Activated naive CD4-positive, alpha-beta T cell treated with anti-CD3 and anti-CD28 coated beads, Interleukin-2, amount 10 ng/mL, durations not matched to agents 7 days and 5 days (primary cell): ENCODE measurements around the gene SGCD.

Source experiments
- CTCF ChIA-PET: fragments of 350-600 bp; sonication (Branson Sonifier 250); formaldehyde crosslinking; loops from one replicate; lab custom pipeline; 2021; ENCODE audit warnings: antibody characterized with exemption; lab: Charles Lee
- DNase-seq: peaks from one replicate; pipeline ENCODE4 v3.0.0-alpha.2; 2020
- H3K27ac Mint-ChIP-seq: one replicate; pipeline ENCODE4 v1.8.0; 2021; ENCODE audit warnings: mild to moderate bottlenecking, moderate library complexity, mixed read lengths
- H3K27me3 Mint-ChIP-seq: one replicate; pipeline ENCODE4 v1.8.0; 2021; ENCODE audit warnings: mild to moderate bottlenecking, mixed read lengths
- H3K36me3 Mint-ChIP-seq: one replicate; pipeline ENCODE4 v1.8.0; 2021; ENCODE audit warnings: mixed read lengths
- H3K4me1 Mint-ChIP-seq: one replicate; pipeline ENCODE4 v1.8.0; 2021; ENCODE audit warnings: mixed read lengths
- H3K4me3 Mint-ChIP-seq: one replicate; pipeline ENCODE4 v1.8.0; 2021; ENCODE audit warnings: mild to moderate bottlenecking, moderate library complexity, mixed read lengths
- H3K9me3 Mint-ChIP-seq: one replicate; pipeline ENCODE4 v1.8.0; 2021; ENCODE audit warnings: mixed read lengths

SGCD gene

GRCh38 chr5:156380848-156381247 lies 53.9 kb downstream of the SGCD start:
- no peaks in the 10 kb centered on the region for H3K36me3 Mint-ChIP-seq
- no peaks in the 10 kb centered on the region for H3K4me1 Mint-ChIP-seq
- no peaks in the 10 kb centered on the region for H3K9me3 Mint-ChIP-seq
- CTCF ChIA-PET: no interaction called here
- H3K27ac Mint-ChIP-seq: no peak overlapping the region
- H3K4me3 Mint-ChIP-seq: no peak overlapping the region
- H3K27me3 Mint-ChIP-seq: peaks cover 4% of the 10 kb centered on the region
- no peak for DNase-seq

GRCh38 chr5:156383510-156384265 lies 56.7 kb downstream of the SGCD start:
- no peak overlapping the region for H3K27ac Mint-ChIP-seq
- CTCF ChIA-PET: no interaction called here
- H3K27me3 Mint-ChIP-seq: peaks cover 4% of the 10 kb centered on the region
- H3K4me3 Mint-ChIP-seq: no peak overlapping the region
- no peaks in the 10 kb centered on the region for H3K4me1 Mint-ChIP-seq
- no peaks in the 10 kb centered on the region for H3K36me3 Mint-ChIP-seq
- H3K9me3 Mint-ChIP-seq: no peaks in the 10 kb centered on the region
- DNase-seq: no peak

GRCh38 chr5:156385416-156385815 lies 58.5 kb downstream of the SGCD start:
- no peaks in the 10 kb centered on the region for H3K4me1 Mint-ChIP-seq
- no peak overlapping the region for H3K27ac Mint-ChIP-seq
- no peaks in the 10 kb centered on the region for H3K36me3 Mint-ChIP-seq
- CTCF ChIA-PET: no interaction called here
- H3K4me3 Mint-ChIP-seq: no peak overlapping the region
- H3K9me3 Mint-ChIP-seq: no peaks in the 10 kb centered on the region
- H3K27me3 Mint-ChIP-seq: peaks cover 4% of the 10 kb centered on the region
- DNase-seq: no peak

GRCh38 chr5:156386976-156387375 lies 60.0 kb downstream of the SGCD start:
- CTCF ChIA-PET: no interaction called here
- Mint-ChIP-seq H3K27ac (no peak overlapping the region), H3K36me3 (no peaks in the 10 kb centered on the region), H3K27me3 (peaks cover 4% of the 10 kb centered on the region), H3K4me1 (no peaks in the 10 kb centered on the region), H3K4me3 (no peak overlapping the region), H3K9me3 (no peaks in the 10 kb centered on the region)
- DNase-seq: no peak

- CTCF ChIA-PET: no interaction called here
- H3K36me3 Mint-ChIP-seq: no peaks in the 10 kb centered on the region
- H3K27ac Mint-ChIP-seq: no peak overlapping the region
- no peaks in the 10 kb centered on the region for H3K9me3 Mint-ChIP-seq
- no peaks in the 10 kb centered on the region for H3K4me1 Mint-ChIP-seq
- DNase-seq: no peak
- peaks cover 4% of the 10 kb centered on the region for H3K27me3 Mint-ChIP-seq
- H3K4me3 Mint-ChIP-seq: no peak overlapping the region
These were observed 60.4 kb downstream of the SGCD start for GRCh38 chr5:156387391-156387790.

GRCh38 chr5:156388233-156388632 lies 61.3 kb downstream of the SGCD start:
- Mint-ChIP-seq H3K4me1 (no peaks in the 10 kb centered on the region), H3K4me3 (no peak overlapping the region), H3K27ac (no peak overlapping the region), H3K36me3 (no peaks in the 10 kb centered on the region), H3K9me3 (no peaks in the 10 kb centered on the region), H3K27me3 (peaks cover 4% of the 10 kb centered on the region)
- no peak for DNase-seq
- CTCF ChIA-PET: no interaction called here

GRCh38 chr5:156391139-156391538 lies 64.2 kb downstream of the SGCD start:
- Mint-ChIP-seq H3K4me3 (no peak overlapping the region), H3K4me1 (no peaks in the 10 kb centered on the region), H3K27ac (no peak overlapping the region), H3K36me3 (no peaks in the 10 kb centered on the region), H3K9me3 (no peaks in the 10 kb centered on the region), H3K27me3 (no peaks in the 10 kb centered on the region)
- DNase-seq: no peak
- CTCF ChIA-PET: no interaction called here

GRCh38 chr5:156393980-156394379 lies 67.0 kb downstream of the SGCD start:
- Mint-ChIP-seq H3K4me3 (no peak overlapping the region), H3K9me3 (no peaks in the 10 kb centered on the region), H3K27me3 (no peaks in the 10 kb centered on the region), H3K27ac (no peak overlapping the region), H3K4me1 (no peaks in the 10 kb centered on the region), H3K36me3 (no peaks in the 10 kb centered on the region)
- CTCF ChIA-PET: no interaction called here
- DNase-seq: no peak

GRCh38 chr5:156394642-156395305 lies 67.8 kb downstream of the SGCD start:
- H3K9me3 Mint-ChIP-seq: no peaks in the 10 kb centered on the region
- CTCF ChIA-PET: no interaction called here
- no peaks in the 10 kb centered on the region for H3K27me3 Mint-ChIP-seq
- H3K36me3 Mint-ChIP-seq: no peaks in the 10 kb centered on the region
- no peak overlapping the region for H3K27ac Mint-ChIP-seq
- no peak overlapping the region for H3K4me3 Mint-ChIP-seq
- no peaks in the 10 kb centered on the region for H3K4me1 Mint-ChIP-seq
- no peak for DNase-seq

GRCh38 chr5:156395306-156395675 lies 68.3 kb downstream of the SGCD start:
- CTCF ChIA-PET: no interaction called here
- Mint-ChIP-seq H3K4me1 (no peaks in the 10 kb centered on the region), H3K4me3 (no peak overlapping the region), H3K36me3 (no peaks in the 10 kb centered on the region), H3K27me3 (no peaks in the 10 kb centered on the region), H3K9me3 (no peaks in the 10 kb centered on the region), H3K27ac (no peak overlapping the region)
- no peak for DNase-seq

- CTCF ChIA-PET: no interaction called here
- Mint-ChIP-seq H3K9me3 (no peaks in the 10 kb centered on the region), H3K4me1 (no peaks in the 10 kb centered on the region), H3K4me3 (no peak overlapping the region), H3K36me3 (no peaks in the 10 kb centered on the region), H3K27ac (no peak overlapping the region), H3K27me3 (no peaks in the 10 kb centered on the region)
- DNase-seq: no peak
These were observed 69.3 kb downstream of the SGCD start for GRCh38 chr5:156396063-156396829.

GRCh38 chr5:156396830-156397081 lies 69.8 kb downstream of the SGCD start:
- H3K27ac Mint-ChIP-seq: no peak overlapping the region
- no peaks in the 10 kb centered on the region for H3K36me3 Mint-ChIP-seq
- no peak overlapping the region for H3K4me3 Mint-ChIP-seq
- H3K4me1 Mint-ChIP-seq: no peaks in the 10 kb centered on the region
- H3K27me3 Mint-ChIP-seq: no peaks in the 10 kb centered on the region
- DNase-seq: no peak
- no peaks in the 10 kb centered on the region for H3K9me3 Mint-ChIP-seq
- CTCF ChIA-PET: no interaction called here

- H3K9me3 Mint-ChIP-seq: no peaks in the 10 kb centered on the region
These were observed 72.4 kb downstream of the SGCD start for GRCh38 chr5:156399323-156399722.

GRCh38 chr5:156400231-156400986 lies 73.4 kb downstream of the SGCD start:
- H3K27me3 Mint-ChIP-seq: no peaks in the 10 kb centered on the region
- H3K9me3 Mint-ChIP-seq: no peaks in the 10 kb centered on the region
- no peak overlapping the region for H3K4me3 Mint-ChIP-seq
- CTCF ChIA-PET: no interaction called here
- DNase-seq: no peak
- peaks cover 4% of the 10 kb centered on the region for H3K4me1 Mint-ChIP-seq
- H3K27ac Mint-ChIP-seq: no peak overlapping the region
- H3K36me3 Mint-ChIP-seq: no peaks in the 10 kb centered on the region

More at GRCh38 chr5:156399323-156399722, 72.4 kb downstream of the SGCD start:
- Mint-ChIP-seq H3K4me1 (peaks cover 4% of the 10 kb centered on the region), H3K27ac (no peak overlapping the region), H3K4me3 (no peak overlapping the region), H3K36me3 (no peaks in the 10 kb centered on the region), H3K27me3 (no peaks in the 10 kb centered on the region)
- no peak for DNase-seq
- CTCF ChIA-PET: no interaction called here
